SK-N-SH treated with all-trans-retinoic acid at 6 μM for 48 hours (cell line): ENCODE data around the gene SNX8.

Experiments
- ATAC-seq: fragments of 200-7000 bp; cut with Tn5 transposase; 3 replicates; pipeline ENCODE4 v1.9.1; 2020; ENCODE audit warnings: mild to moderate bottlenecking, moderate library complexity
- ARNTL ChIP-seq: fragments of 450-650 bp; formaldehyde crosslinking; IDR thresholded peaks from 2 replicates; pipeline ENCODE4 v1.5.0; 2020; ENCODE audit warnings: low read depth, mild to moderate bottlenecking, moderate library complexity, borderline replicate concordance
- BACH2 ChIP-seq: fragments of 250-450 bp; sonication (Bioruptor Pico); IDR thresholded peaks from 2 replicates; pipeline ENCODE4 v1.9.0; 2021; ENCODE audit warnings: mild to moderate bottlenecking, borderline replicate concordance
- CSDC2 ChIP-seq: fragments of 250-450 bp; sonication (Bioruptor Pico); IDR thresholded peaks from 2 replicates; pipeline ENCODE4 v1.5.0; 2020; ENCODE audit warnings: mild to moderate bottlenecking, moderate library complexity
- CSRNP3 ChIP-seq: fragments of 250-450 bp; sonication (Bioruptor Pico); IDR thresholded peaks from 2 replicates; pipeline ENCODE4 v1.5.1; 2021; ENCODE audit warnings: mild to moderate bottlenecking, moderate library complexity
- ESRRG ChIP-seq: fragments of 250-450 bp; sonication (Bioruptor Pico); IDR thresholded peaks from 2 replicates; pipeline ENCODE4 v1.6.1; 2021; ENCODE audit warnings: mild to moderate bottlenecking
- GLIS3 ChIP-seq: fragments of 250-450 bp; sonication (Bioruptor Pico); IDR thresholded peaks from 2 replicates; pipeline ENCODE4 v1.5.0; 2020; ENCODE audit warnings: mild to moderate bottlenecking, moderate library complexity
- ISL1 ChIP-seq: fragments of 250-450 bp; sonication (Bioruptor Pico); IDR thresholded peaks from 2 replicates; pipeline ENCODE4 v2.1.2; 2022; ENCODE audit warnings: mild to moderate bottlenecking, moderate library complexity
- PPARA ChIP-seq: fragments of 250-450 bp; sonication (Bioruptor Pico); IDR thresholded peaks from 2 replicates; pipeline ENCODE4 v1.5.0; 2020; ENCODE audit warnings: mild to moderate bottlenecking, borderline replicate concordance
- RARB ChIP-seq: fragments of 250-450 bp; sonication (Bioruptor Pico); IDR thresholded peaks from 2 replicates; pipeline ENCODE4 v1.8.0; 2021; ENCODE audit warnings: mild to moderate bottlenecking, moderate library complexity
- TCF4 ChIP-seq: fragments of 250-450 bp; sonication (Bioruptor Pico); IDR thresholded peaks from 2 replicates; pipeline ENCODE4 v1.8.0; 2021; ENCODE audit warnings: mild to moderate bottlenecking, moderate library complexity, borderline replicate concordance
- TOX ChIP-seq: fragments of 250-450 bp; sonication (Bioruptor Pico); IDR thresholded peaks from 2 replicates; pipeline ENCODE4 v1.8.0; 2021; ENCODE audit warnings: mild to moderate bottlenecking, moderate library complexity, borderline replicate concordance
- ZC3H10 ChIP-seq: fragments of 250-450 bp; sonication (Bioruptor Pico); IDR thresholded peaks from 2 replicates; pipeline ENCODE4 v1.5.1; 2021; ENCODE audit warnings: mild to moderate bottlenecking, moderate library complexity
- ZFP3 ChIP-seq: fragments of 250-450 bp; sonication (Bioruptor Pico); IDR thresholded peaks from 2 replicates; pipeline ENCODE4 v1.5.0; 2020; ENCODE audit warnings: mild to moderate bottlenecking, moderate library complexity
- ZFP30 ChIP-seq: fragments of 450-650 bp; formaldehyde crosslinking; IDR thresholded peaks from 2 replicates; pipeline ENCODE4 v1.5.0; 2022; ENCODE audit warnings: mild to moderate bottlenecking, moderate library complexity
- ZNF565 ChIP-seq: fragments of 450-650 bp; formaldehyde crosslinking; conservative IDR thresholded peaks from 2 replicates; pipeline ENCODE4 v1.5.0; 2020; ENCODE audit warnings: low read depth, mild to moderate bottlenecking, moderate library complexity
- ZNF70 ChIP-seq: fragments of 450-650 bp; formaldehyde crosslinking; IDR thresholded peaks from 2 replicates; pipeline ENCODE4 v1.5.0; 2020; ENCODE audit warnings: mild to moderate bottlenecking, moderate library complexity
- ZNF8 ChIP-seq: fragments of 450-650 bp; formaldehyde crosslinking; IDR thresholded peaks from 2 replicates; pipeline ENCODE4 v1.5.0; 2020; ENCODE audit warnings: mild to moderate bottlenecking, moderate library complexity
- TF ChIP-seq, protein P1 (sequence below): fragments of 250-450 bp; sonication (Bioruptor Pico); IDR thresholded peaks from 2 replicates; pipeline ENCODE4 v1.5.0; 2020; ENCODE audit warnings: mild to moderate bottlenecking, moderate library complexity
- TF ChIP-seq, protein P2 (sequence below): fragments of 250-450 bp; sonication (Bioruptor Pico); IDR thresholded peaks from 2 replicates; pipeline ENCODE4 v1.8.0; 2021; ENCODE audit warnings: low read depth, mild to moderate bottlenecking, moderate library complexity, borderline replicate concordance
- TF ChIP-seq, protein P3 (sequence below): fragments of 250-450 bp; sonication (Bioruptor Pico); IDR thresholded peaks from 2 replicates; pipeline ENCODE4 v1.8.0; 2020; ENCODE audit warnings: mild to moderate bottlenecking, moderate library complexity, borderline replicate concordance
- TF ChIP-seq, protein P4 (sequence below): fragments of 250-450 bp; sonication (Bioruptor Pico); IDR thresholded peaks from 2 replicates; pipeline ENCODE4 v1.5.1; 2020; ENCODE audit warnings: low read depth, mild to moderate bottlenecking, moderate library complexity

SNX8 gene

GRCh38 chr7:2301511-2301863 lies 12.8 kb downstream of the SNX8 start:
- TF ChIP-seq ZFP30 (CRISPR knock-in tag): no peak
- no peak for TF ChIP-seq ISL1 (CRISPR knock-in tag)
- TF ChIP-seq ZC3H10: no peak
- TF ChIP-seq, protein P1, sequence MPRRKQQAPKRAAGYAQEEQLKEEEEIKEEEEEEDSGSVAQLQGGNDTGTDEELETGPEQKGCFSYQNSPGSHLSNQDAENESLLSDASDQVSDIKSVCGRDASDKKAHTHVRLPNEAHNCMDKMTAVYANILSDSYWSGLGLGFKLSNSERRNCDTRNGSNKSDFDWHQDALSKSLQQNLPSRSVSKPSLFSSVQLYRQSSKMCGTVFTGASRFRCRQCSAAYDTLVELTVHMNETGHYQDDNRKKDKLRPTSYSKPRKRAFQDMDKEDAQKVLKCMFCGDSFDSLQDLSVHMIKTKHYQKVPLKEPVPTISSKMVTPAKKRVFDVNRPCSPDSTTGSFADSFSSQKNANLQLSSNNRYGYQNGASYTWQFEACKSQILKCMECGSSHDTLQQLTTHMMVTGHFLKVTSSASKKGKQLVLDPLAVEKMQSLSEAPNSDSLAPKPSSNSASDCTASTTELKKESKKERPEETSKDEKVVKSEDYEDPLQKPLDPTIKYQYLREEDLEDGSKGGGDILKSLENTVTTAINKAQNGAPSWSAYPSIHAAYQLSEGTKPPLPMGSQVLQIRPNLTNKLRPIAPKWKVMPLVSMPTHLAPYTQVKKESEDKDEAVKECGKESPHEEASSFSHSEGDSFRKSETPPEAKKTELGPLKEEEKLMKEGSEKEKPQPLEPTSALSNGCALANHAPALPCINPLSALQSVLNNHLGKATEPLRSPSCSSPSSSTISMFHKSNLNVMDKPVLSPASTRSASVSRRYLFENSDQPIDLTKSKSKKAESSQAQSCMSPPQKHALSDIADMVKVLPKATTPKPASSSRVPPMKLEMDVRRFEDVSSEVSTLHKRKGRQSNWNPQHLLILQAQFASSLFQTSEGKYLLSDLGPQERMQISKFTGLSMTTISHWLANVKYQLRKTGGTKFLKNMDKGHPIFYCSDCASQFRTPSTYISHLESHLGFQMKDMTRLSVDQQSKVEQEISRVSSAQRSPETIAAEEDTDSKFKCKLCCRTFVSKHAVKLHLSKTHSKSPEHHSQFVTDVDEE: no peak
- no peak for TF ChIP-seq TOX
- no peak for TF ChIP-seq ARNTL (CRISPR knock-in tag)
- TF ChIP-seq CSDC2: no peak
- TF ChIP-seq RARB (CRISPR knock-in tag): no peak
- no peak for TF ChIP-seq ESRRG (CRISPR knock-in tag)
- TF ChIP-seq ZFP3 (CRISPR knock-in tag): no peak
- no peak for TF ChIP-seq BACH2
- no peak for TF ChIP-seq ZNF8 (CRISPR knock-in tag)
- TF ChIP-seq, protein P2, sequence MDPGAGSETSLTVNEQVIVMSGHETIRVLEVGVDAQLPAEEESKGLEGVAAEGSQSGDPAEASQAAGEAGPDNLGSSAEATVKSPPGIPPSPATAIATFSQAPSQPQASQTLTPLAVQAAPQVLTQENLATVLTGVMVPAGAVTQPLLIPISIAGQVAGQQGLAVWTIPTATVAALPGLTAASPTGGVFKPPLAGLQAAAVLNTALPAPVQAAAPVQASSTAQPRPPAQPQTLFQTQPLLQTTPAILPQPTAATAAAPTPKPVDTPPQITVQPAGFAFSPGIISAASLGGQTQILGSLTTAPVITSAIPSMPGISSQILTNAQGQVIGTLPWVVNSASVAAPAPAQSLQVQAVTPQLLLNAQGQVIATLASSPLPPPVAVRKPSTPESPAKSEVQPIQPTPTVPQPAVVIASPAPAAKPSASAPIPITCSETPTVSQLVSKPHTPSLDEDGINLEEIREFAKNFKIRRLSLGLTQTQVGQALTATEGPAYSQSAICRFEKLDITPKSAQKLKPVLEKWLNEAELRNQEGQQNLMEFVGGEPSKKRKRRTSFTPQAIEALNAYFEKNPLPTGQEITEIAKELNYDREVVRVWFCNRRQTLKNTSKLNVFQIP (CRISPR knock-in tag): no peak
- TF ChIP-seq, protein P3, sequence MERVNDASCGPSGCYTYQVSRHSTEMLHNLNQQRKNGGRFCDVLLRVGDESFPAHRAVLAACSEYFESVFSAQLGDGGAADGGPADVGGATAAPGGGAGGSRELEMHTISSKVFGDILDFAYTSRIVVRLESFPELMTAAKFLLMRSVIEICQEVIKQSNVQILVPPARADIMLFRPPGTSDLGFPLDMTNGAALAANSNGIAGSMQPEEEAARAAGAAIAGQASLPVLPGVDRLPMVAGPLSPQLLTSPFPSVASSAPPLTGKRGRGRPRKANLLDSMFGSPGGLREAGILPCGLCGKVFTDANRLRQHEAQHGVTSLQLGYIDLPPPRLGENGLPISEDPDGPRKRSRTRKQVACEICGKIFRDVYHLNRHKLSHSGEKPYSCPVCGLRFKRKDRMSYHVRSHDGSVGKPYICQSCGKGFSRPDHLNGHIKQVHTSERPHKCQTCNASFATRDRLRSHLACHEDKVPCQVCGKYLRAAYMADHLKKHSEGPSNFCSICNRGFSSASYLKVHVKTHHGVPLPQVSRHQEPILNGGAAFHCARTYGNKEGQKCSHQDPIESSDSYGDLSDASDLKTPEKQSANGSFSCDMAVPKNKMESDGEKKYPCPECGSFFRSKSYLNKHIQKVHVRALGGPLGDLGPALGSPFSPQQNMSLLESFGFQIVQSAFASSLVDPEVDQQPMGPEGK (CRISPR knock-in tag): no peak
- TF ChIP-seq GLIS3 (CRISPR knock-in tag): no peak
- no peak for ATAC-seq

- ATAC-seq: no peak
- TF ChIP-seq ZNF8 (CRISPR knock-in tag): no peak
- no peak for TF ChIP-seq PPARA
- no peak for TF ChIP-seq CSDC2
- TF ChIP-seq ZC3H10: no peak
- no peak for TF ChIP-seq ISL1 (CRISPR knock-in tag)
- no peak for TF ChIP-seq GLIS3 (CRISPR knock-in tag)
- TF ChIP-seq ZNF565 (CRISPR knock-in tag): no peak
- TF ChIP-seq, protein P2 (CRISPR knock-in tag): no peak
- TF ChIP-seq, protein P4, sequence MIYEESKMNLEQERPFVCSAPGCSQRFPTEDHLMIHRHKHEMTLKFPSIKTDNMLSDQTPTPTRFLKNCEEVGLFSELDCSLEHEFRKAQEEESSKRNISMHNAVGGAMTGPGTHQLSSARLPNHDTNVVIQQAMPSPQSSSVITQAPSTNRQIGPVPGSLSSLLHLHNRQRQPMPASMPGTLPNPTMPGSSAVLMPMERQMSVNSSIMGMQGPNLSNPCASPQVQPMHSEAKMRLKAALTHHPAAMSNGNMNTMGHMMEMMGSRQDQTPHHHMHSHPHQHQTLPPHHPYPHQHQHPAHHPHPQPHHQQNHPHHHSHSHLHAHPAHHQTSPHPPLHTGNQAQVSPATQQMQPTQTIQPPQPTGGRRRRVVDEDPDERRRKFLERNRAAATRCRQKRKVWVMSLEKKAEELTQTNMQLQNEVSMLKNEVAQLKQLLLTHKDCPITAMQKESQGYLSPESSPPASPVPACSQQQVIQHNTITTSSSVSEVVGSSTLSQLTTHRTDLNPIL (CRISPR knock-in tag): no peak
- no peak for TF ChIP-seq ZNF70
These were observed 14.2 kb downstream of the SNX8 start for GRCh38 chr7:2299870-2300512.

GRCh38 chr7:2299131-2299829 lies 15.0 kb downstream of the SNX8 start:
- no peak for ATAC-seq
- TF ChIP-seq CSRNP3 (CRISPR knock-in tag): no peak
- no peak for TF ChIP-seq ARNTL (CRISPR knock-in tag)
- TF ChIP-seq BACH2: no peak
- no peak for TF ChIP-seq TCF4 (CRISPR knock-in tag)
- no peak for TF ChIP-seq ZFP30 (CRISPR knock-in tag)
- TF ChIP-seq ZNF70: no peak
- TF ChIP-seq ZC3H10: no peak
- TF ChIP-seq, protein P4 (CRISPR knock-in tag): no peak
- TF ChIP-seq, protein P1: no peak
- TF ChIP-seq ZFP3 (CRISPR knock-in tag): no peak
- TF ChIP-seq TOX: no peak
